Stimulated activated CD4-positive, alpha-beta T cell treated with anti-CD3 and anti-CD28 coated beads, Interleukin-2, amount 100 ng/mL, for 48 hours (primary cell): Measurements from ENCODE around the gene KRT73.

Source experiments
- DNase-seq, 2 donors: peaks; one replicate each; pipeline ENCODE4 v3.0.0-alpha.2; 2020

The KRT73 gene

GRCh38 chr12:52617403-52617785 is 965 bp downstream of the KRT73 start:
- DNase-seq, result no peak

GRCh38 chr12:52616680-52617402 is 1.5 kb downstream of the KRT73 start:
- no peak for DNase-seq

DNA sequence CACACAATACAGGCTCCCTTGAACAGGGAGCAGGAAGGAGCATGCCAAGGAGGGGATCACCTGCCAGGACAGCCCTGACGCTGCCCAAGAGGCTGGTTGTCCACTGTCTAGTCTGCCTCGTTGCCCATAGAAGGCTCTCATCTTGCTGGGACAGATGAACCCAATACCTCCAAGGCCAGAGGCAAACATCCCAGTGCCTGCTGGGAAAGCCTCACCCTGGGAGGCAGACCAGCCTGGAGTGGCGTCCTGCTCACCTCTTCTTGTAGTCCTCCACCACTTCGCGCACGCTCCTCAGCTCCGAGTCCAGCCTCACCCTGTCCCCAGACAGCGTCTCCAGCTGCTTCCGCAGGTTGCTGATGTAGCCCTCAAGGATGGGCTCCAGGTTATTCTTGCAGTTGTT is 2.4 kb downstream of the KRT73 start:
- no peak for DNase-seq

GRCh38 chr12:52615208-52615868 is 3.0 kb downstream of the KRT73 start:
- peak in 1 of 2 donors; percentile 27 for DNase-seq

DNA sequence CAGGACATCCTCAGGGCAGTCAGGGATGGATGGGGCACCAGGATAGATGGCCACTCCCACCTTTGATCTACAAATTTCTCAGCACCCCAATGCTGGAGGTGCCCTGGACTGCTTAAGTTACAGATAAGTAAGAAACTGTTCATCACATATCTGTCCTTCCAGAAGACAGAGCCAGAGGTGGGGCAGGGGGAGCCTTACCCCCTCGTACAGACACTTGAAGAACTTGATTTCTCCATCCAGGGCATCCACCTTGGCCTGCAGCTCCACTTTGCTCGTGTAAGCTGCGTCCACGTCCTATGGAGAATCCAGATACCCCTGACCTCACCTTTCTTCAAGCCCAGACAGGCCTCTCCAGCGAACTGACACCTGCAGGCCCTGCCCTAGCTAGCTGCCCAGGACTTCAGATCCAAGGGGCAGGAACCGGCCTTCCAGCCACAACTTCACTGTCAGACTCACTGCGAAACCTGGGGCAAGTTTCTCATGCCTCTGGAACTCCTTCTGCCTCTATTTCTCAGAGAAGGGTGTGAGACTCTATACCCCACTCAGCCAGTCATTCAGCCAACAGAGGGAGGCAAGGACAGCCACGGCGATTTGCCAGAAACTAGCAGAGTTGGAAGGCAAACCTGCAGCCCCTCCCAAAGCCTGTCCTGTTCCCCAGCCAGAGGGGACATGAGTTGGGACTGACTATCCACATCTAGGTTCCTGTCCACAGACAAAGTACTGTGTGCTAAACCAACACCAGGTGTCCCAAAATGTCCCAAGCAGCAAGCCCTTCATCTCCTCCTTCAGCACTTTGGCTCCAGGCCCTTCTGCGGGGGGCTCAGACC is 3.8 kb downstream of the KRT73 start:
- no peak for DNase-seq

DNA sequence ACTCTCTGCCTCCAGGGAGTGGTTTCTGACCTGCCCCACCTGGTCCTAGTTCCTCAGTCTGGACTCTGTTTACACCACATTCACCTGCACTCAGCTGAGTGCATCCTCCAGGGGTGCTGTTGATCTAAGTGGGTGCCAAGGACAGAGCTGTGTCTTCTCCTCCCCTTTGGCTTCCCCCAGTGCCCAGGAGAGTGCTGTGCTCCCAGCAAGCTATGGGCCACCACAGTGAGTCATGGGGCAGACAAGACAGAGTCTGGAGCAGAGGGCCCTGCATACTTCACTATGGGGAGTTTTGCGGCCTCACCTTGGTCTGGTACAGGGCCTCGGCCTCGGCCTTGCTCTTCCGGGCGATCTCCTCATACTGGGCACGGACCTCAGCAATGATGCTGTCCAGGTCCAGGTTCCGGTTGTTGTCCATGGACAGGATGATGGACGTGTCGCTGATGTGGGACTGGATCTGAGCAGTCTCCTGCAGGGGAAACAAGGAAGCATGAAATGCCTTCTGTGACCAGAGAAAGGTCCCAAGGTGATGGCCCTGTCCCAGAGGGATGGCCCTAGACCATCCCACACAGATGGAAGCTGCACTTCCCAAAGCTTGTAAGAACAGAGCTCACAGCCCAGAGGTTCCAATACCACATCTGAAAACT is 4.9 kb downstream of the KRT73 start:
- no peak for DNase-seq

GRCh38 chr12:52612431-52613383 is 5.7 kb downstream of the KRT73 start:
- no peak for DNase-seq

GRCh38 chr12:52611080-52611468 is 7.3 kb downstream of the KRT73 start:
- no peak for DNase-seq

DNA sequence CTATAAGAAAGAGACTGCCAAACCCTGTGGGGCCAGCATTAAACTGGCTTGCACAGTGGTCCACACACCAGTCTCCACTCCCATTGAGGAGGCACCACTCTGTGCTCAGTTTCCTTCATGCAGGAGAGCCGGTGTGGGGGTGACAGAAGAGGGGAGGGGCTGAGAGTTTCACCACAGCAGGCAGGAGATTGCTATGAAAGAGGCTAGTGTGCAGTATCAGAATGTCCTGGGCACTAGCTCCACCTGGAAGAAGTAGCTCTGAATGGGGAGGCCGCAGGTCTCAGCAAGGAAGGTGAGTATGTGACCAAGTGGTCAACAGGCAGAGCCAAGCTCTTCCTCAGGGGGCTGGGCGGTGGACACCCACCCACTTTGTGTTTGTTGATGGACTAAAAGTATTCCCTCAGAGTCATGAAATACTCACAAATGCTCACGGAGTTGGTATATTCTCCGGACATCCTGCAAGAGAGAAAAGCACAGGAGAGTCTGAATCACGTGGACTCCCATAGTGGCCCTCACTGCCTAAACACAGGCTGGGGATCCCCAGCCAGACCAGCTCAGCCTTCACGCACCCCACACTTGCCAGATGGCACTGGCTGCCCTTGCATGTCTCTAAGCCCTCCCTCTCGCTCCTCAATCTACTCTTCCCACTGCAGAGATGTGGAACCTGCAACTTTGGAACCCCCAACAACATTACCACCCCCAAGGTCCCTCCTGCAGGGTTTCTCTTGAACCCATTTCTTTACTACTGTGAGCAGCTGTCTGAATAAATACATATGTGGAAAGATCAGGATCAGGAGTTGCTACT is 9.3 kb downstream of the KRT73 start:
- no peak for DNase-seq

DNA sequence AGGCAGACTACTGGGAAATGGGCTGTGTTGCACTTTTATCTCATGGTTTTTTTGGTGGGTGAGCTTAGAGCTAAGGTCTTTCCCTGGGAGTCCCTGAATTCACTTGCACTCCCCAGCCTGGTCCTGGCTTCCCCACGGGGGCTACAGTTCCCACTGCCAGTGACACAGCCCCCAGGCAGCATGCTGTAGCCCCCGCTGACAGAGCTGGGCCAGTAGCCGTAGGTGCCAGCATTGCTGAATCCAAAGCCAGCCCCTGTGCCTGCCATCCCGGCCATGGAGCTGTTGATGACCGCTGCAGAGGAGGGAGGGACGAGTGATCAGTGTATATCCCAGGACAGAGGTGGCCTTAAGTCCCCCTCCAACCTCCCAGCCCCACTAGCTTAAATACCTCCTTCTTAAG is 10.2 kb downstream of the KRT73 start:
- DNase-seq, result no peak

DNA sequence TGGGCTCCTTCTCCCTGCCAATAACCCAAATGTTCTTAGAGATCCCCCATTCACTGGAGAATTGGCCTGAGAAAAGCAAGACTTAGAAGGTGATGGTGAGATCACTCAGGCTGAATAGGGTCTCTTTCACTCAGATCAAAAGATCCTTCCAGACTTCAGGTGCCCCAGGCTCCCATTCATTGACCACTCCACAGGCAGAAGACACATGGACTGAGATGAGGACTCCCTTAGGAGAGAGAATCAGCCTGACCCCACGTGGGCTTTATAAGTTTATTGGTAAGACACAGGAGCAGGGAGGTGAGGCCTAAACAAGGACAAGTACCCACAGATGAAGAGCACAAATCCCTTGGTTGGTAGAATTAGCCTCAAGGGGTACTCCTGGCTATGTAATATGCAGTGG is 11.0 kb downstream of the KRT73 start:
- no peak for DNase-seq

- DNase-seq, result no peak
Measured at GRCh38 chr12:52606581-52607218, 11.7 kb downstream of the KRT73 start.

- no peak for DNase-seq
Measured at GRCh38 chr12:52606096-52606495, 12.3 kb downstream of the KRT73 start.

- no peak for DNase-seq
Measured at GRCh38 chr12:52605542-52605941, 12.8 kb downstream of the KRT73 start.

GRCh38 chr12:52604859-52605258 is 13.5 kb downstream of the KRT73 start:
- no peak for DNase-seq

- DNase-seq, result no peak
Measured at GRCh38 chr12:52603314-52603713, 15.0 kb downstream of the KRT73 start.

DNA sequence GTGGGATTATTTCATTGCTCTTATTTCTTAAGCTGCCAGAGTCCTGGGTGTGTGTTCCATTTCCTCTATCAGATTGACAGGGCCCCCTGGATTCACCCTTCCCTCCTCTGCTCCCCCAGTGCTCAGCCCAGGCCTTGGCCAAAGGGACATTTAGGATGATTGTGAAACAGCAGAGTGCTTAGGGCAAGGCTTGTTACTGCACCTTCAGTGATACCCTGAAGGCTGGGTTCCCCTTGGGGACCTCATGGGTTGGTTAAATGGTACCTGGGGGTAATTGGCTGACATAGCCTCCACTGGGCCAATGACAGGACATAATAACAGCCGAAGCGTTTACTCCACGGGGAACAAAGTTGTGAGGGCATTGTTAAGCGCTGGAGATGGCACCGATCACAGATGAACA is 15.8 kb downstream of the KRT73 start:
- no peak for DNase-seq

GRCh38 chr12:52601671-52602070 is 16.7 kb downstream of the KRT73 start:
- DNase-seq, result no peak

GRCh38 chr12:52600941-52601481 is 17.3 kb downstream of the KRT73 start, which contains the start of gene KRT72:
Gene KRT72, minus strand, starts transcription at chr12:52601463. Its CDS starts 11 bp downstream, at chr12:52601452.
- DNase-seq, result no peak

DNA sequence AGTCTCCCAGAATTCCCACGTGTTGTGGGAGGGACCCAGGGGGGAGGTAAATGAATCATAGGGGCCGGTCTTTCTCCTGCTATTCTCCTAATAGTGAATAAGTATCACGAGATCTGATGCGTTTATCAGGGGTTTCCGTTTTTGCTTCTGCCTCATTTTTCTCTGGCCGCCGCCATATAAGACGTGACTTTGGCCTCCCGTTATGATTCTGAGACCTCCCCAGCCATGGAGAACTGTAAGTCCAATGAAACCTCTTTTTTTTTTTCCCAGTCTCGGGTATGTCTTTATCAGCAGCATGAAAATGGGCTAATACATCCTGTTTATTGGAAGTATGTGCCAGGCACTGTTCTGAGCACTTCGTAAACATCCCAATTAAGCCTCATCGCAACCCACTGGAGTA is 17.9 kb downstream of the KRT73 start:
- DNase-seq, result no peak
